SK-N-SH treated with all-trans-retinoic acid at 6 μM for 48 hours (cell line): ENCODE measurements around the gene DYNC1I1.

Source experiments
- ATAC-seq: fragments of 200-7000 bp; cut with Tn5 transposase; 3 replicates; pipeline ENCODE4 v1.9.1; 2020; ENCODE audit warnings: mild to moderate bottlenecking, moderate library complexity
- ARNTL ChIP-seq: fragments of 450-650 bp; formaldehyde crosslinking; IDR thresholded peaks from 2 replicates; pipeline ENCODE4 v1.5.0; 2020; ENCODE audit warnings: low read depth, mild to moderate bottlenecking, moderate library complexity, borderline replicate concordance
- BACH2 ChIP-seq: fragments of 250-450 bp; sonication (Bioruptor Pico); IDR thresholded peaks from 2 replicates; pipeline ENCODE4 v1.9.0; 2021; ENCODE audit warnings: mild to moderate bottlenecking, borderline replicate concordance
- CREB5 ChIP-seq: fragments of 250-450 bp; sonication (Bioruptor Pico); IDR thresholded peaks from 2 replicates; pipeline ENCODE4 v1.5.1; 2020; ENCODE audit warnings: low read depth, mild to moderate bottlenecking, moderate library complexity
- CSDC2 ChIP-seq: fragments of 250-450 bp; sonication (Bioruptor Pico); IDR thresholded peaks from 2 replicates; pipeline ENCODE4 v1.5.0; 2020; ENCODE audit warnings: mild to moderate bottlenecking, moderate library complexity
- CSRNP3 ChIP-seq: fragments of 250-450 bp; sonication (Bioruptor Pico); IDR thresholded peaks from 2 replicates; pipeline ENCODE4 v1.5.1; 2021; ENCODE audit warnings: mild to moderate bottlenecking, moderate library complexity
- ESRRG ChIP-seq: fragments of 250-450 bp; sonication (Bioruptor Pico); IDR thresholded peaks from 2 replicates; pipeline ENCODE4 v1.6.1; 2021; ENCODE audit warnings: mild to moderate bottlenecking
- GLIS3 ChIP-seq: fragments of 250-450 bp; sonication (Bioruptor Pico); IDR thresholded peaks from 2 replicates; pipeline ENCODE4 v1.5.0; 2020; ENCODE audit warnings: mild to moderate bottlenecking, moderate library complexity
- ISL1 ChIP-seq: fragments of 250-450 bp; sonication (Bioruptor Pico); IDR thresholded peaks from 2 replicates; pipeline ENCODE4 v2.1.2; 2022; ENCODE audit warnings: mild to moderate bottlenecking, moderate library complexity
- OSR1 ChIP-seq: fragments of 250-450 bp; sonication (Bioruptor Pico); IDR thresholded peaks from 2 replicates; pipeline ENCODE4 v1.8.0; 2022; ENCODE audit warnings: moderate library complexity, mild to moderate bottlenecking, inconsistent platforms
- PATZ1 ChIP-seq: fragments of 250-450 bp; sonication (Bioruptor Pico); IDR thresholded peaks from 2 replicates; pipeline ENCODE4 v1.8.0; 2020; ENCODE audit warnings: mild to moderate bottlenecking, moderate library complexity, borderline replicate concordance
- PPARA ChIP-seq: fragments of 250-450 bp; sonication (Bioruptor Pico); IDR thresholded peaks from 2 replicates; pipeline ENCODE4 v1.5.0; 2020; ENCODE audit warnings: mild to moderate bottlenecking, borderline replicate concordance
- SNAI2 ChIP-seq: fragments of 250-450 bp; sonication (Bioruptor Pico); IDR thresholded peaks from 2 replicates; pipeline ENCODE4 v1.5.0; 2020; ENCODE audit warnings: mild to moderate bottlenecking, moderate library complexity
- TCF4 ChIP-seq: fragments of 250-450 bp; sonication (Bioruptor Pico); IDR thresholded peaks from 2 replicates; pipeline ENCODE4 v1.8.0; 2021; ENCODE audit warnings: mild to moderate bottlenecking, moderate library complexity, borderline replicate concordance
- TOX ChIP-seq: fragments of 250-450 bp; sonication (Bioruptor Pico); IDR thresholded peaks from 2 replicates; pipeline ENCODE4 v1.8.0; 2021; ENCODE audit warnings: mild to moderate bottlenecking, moderate library complexity, borderline replicate concordance
- ZC3H10 ChIP-seq: fragments of 250-450 bp; sonication (Bioruptor Pico); IDR thresholded peaks from 2 replicates; pipeline ENCODE4 v1.5.1; 2021; ENCODE audit warnings: mild to moderate bottlenecking, moderate library complexity
- ZFP3 ChIP-seq: fragments of 250-450 bp; sonication (Bioruptor Pico); IDR thresholded peaks from 2 replicates; pipeline ENCODE4 v1.5.0; 2020; ENCODE audit warnings: mild to moderate bottlenecking, moderate library complexity
- ZFP30 ChIP-seq: fragments of 450-650 bp; formaldehyde crosslinking; IDR thresholded peaks from 2 replicates; pipeline ENCODE4 v1.5.0; 2022; ENCODE audit warnings: mild to moderate bottlenecking, moderate library complexity
- ZNF565 ChIP-seq: fragments of 450-650 bp; formaldehyde crosslinking; conservative IDR thresholded peaks from 2 replicates; pipeline ENCODE4 v1.5.0; 2020; ENCODE audit warnings: low read depth, mild to moderate bottlenecking, moderate library complexity
- ZNF70 ChIP-seq: fragments of 450-650 bp; formaldehyde crosslinking; IDR thresholded peaks from 2 replicates; pipeline ENCODE4 v1.5.0; 2020; ENCODE audit warnings: mild to moderate bottlenecking, moderate library complexity
- ZNF8 ChIP-seq: fragments of 450-650 bp; formaldehyde crosslinking; IDR thresholded peaks from 2 replicates; pipeline ENCODE4 v1.5.0; 2020; ENCODE audit warnings: mild to moderate bottlenecking, moderate library complexity
- TF ChIP-seq, protein P1 (sequence below): fragments of 250-450 bp; sonication (Bioruptor Pico); IDR thresholded peaks from 2 replicates; pipeline ENCODE4 v1.5.0; 2020; ENCODE audit warnings: mild to moderate bottlenecking, moderate library complexity
- TF ChIP-seq, protein P2 (sequence below): fragments of 250-450 bp; sonication (Bioruptor Pico); IDR thresholded peaks from 2 replicates; pipeline ENCODE4 v1.8.0; 2021; ENCODE audit warnings: low read depth, mild to moderate bottlenecking, moderate library complexity, borderline replicate concordance

Gene DYNC1I1

GRCh38 chr7:96104984-96105383 is 332.6 kb downstream of the DYNC1I1 start:
- TF ChIP-seq CSRNP3 (CRISPR knock-in tag) = no peak
- TF ChIP-seq ZFP30 (CRISPR knock-in tag) = no peak
- no peak for TF ChIP-seq ZNF565 (CRISPR knock-in tag)
- TF ChIP-seq PPARA (CRISPR knock-in tag) = no peak
- no peak for TF ChIP-seq ZFP3
- TF ChIP-seq SNAI2 (CRISPR knock-in tag) = no peak
- TF ChIP-seq, protein P1, sequence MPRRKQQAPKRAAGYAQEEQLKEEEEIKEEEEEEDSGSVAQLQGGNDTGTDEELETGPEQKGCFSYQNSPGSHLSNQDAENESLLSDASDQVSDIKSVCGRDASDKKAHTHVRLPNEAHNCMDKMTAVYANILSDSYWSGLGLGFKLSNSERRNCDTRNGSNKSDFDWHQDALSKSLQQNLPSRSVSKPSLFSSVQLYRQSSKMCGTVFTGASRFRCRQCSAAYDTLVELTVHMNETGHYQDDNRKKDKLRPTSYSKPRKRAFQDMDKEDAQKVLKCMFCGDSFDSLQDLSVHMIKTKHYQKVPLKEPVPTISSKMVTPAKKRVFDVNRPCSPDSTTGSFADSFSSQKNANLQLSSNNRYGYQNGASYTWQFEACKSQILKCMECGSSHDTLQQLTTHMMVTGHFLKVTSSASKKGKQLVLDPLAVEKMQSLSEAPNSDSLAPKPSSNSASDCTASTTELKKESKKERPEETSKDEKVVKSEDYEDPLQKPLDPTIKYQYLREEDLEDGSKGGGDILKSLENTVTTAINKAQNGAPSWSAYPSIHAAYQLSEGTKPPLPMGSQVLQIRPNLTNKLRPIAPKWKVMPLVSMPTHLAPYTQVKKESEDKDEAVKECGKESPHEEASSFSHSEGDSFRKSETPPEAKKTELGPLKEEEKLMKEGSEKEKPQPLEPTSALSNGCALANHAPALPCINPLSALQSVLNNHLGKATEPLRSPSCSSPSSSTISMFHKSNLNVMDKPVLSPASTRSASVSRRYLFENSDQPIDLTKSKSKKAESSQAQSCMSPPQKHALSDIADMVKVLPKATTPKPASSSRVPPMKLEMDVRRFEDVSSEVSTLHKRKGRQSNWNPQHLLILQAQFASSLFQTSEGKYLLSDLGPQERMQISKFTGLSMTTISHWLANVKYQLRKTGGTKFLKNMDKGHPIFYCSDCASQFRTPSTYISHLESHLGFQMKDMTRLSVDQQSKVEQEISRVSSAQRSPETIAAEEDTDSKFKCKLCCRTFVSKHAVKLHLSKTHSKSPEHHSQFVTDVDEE (CRISPR knock-in tag) = no peak
- no peak for TF ChIP-seq ZC3H10 (CRISPR knock-in tag)
- no peak for TF ChIP-seq PATZ1
- no peak for TF ChIP-seq ZNF8 (CRISPR knock-in tag)
- no peak for TF ChIP-seq CSDC2 (CRISPR knock-in tag)
- TF ChIP-seq BACH2 (CRISPR knock-in tag) = no peak
- no peak for TF ChIP-seq ZNF70 (CRISPR knock-in tag)
- no peak for TF ChIP-seq OSR1 (CRISPR knock-in tag)
- TF ChIP-seq GLIS3 (CRISPR knock-in tag) = no peak
- TF ChIP-seq ARNTL = no peak
- TF ChIP-seq, protein P2, sequence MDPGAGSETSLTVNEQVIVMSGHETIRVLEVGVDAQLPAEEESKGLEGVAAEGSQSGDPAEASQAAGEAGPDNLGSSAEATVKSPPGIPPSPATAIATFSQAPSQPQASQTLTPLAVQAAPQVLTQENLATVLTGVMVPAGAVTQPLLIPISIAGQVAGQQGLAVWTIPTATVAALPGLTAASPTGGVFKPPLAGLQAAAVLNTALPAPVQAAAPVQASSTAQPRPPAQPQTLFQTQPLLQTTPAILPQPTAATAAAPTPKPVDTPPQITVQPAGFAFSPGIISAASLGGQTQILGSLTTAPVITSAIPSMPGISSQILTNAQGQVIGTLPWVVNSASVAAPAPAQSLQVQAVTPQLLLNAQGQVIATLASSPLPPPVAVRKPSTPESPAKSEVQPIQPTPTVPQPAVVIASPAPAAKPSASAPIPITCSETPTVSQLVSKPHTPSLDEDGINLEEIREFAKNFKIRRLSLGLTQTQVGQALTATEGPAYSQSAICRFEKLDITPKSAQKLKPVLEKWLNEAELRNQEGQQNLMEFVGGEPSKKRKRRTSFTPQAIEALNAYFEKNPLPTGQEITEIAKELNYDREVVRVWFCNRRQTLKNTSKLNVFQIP (CRISPR knock-in tag) = no peak
- TF ChIP-seq TOX (CRISPR knock-in tag) = no peak
- TF ChIP-seq, all 23 proteins: peak for 0
- ATAC-seq = no peak

- ATAC-seq = no peak
- no peak for TF ChIP-seq ESRRG (CRISPR knock-in tag)
- TF ChIP-seq ZFP30 (CRISPR knock-in tag) = peak; percentile 99
- TF ChIP-seq, all 23 proteins: peak for 1
These were observed 339.1 kb downstream of the DYNC1I1 start for GRCh38 chr7:96111405-96111804.

- ATAC-seq = no peak
- TF ChIP-seq PPARA (CRISPR knock-in tag) (no peak), CREB5 (CRISPR knock-in tag) (no peak), ARNTL (no peak), TOX (CRISPR knock-in tag) (no peak), CSRNP3 (CRISPR knock-in tag) (no peak), OSR1 (CRISPR knock-in tag) (no peak), ISL1 (CRISPR knock-in tag) (no peak), ZNF8 (CRISPR knock-in tag) (no peak), ZNF565 (CRISPR knock-in tag) (no peak), ZFP30 (CRISPR knock-in tag) (no peak), ZFP3 (no peak), ZC3H10 (CRISPR knock-in tag) (no peak), ZNF70 (CRISPR knock-in tag) (no peak), GLIS3 (CRISPR knock-in tag) (no peak), CSDC2 (CRISPR knock-in tag) (no peak), TCF4 (no peak)
- TF ChIP-seq, protein P1 (CRISPR knock-in tag) = no peak
These were observed 341.8 kb downstream of the DYNC1I1 start for GRCh38 chr7:96114190-96114589.
